HCT116 (cell line): ENCODE measurements around the gene SSX2IP. TPM values are rescaled to one million over a fixed set of nuclear protein-coding genes. Genes with fewer than 3 reads are reported as not detected.

Experiments
- ATAC-seq: fragments of 200-7000 bp; cut with Tn5 transposase; 2 replicates; pipeline ENCODE4 v1.9.1; 2020; ENCODE audit warnings: mild to moderate bottlenecking, moderate library complexity
- BruUV-seq: library from RNA; stranded (reverse); fragments of 400-500 nt; replicated peaks from 2 replicates; lab custom pipeline; 2021; lab: Mats Ljungman, UMichigan
- CTCF ChIA-PET: fragments of 300-600 bp; sonication (Branson Sonifier 250); formaldehyde crosslinking; loops from one replicate; lab custom pipeline; 2021; ENCODE audit warnings: antibody characterized with exemption; lab: Charles Lee
- POLR2A ChIA-PET: fragments of 300-600, 350-600 bp; sonication (Branson Sonifier 250); formaldehyde crosslinking; loops from one replicate; lab custom pipeline; 2021; ENCODE audit warnings: antibody characterized with exemption; lab: Charles Lee
- RAD21 ChIA-PET, 2 experiments: fragments of 300-600 bp; sonication (Branson Sonifier 250); formaldehyde crosslinking; loops; one replicate each; lab custom pipeline; 2023; ENCODE audit warnings: low total read pairs in 2 of 2; ENCODE audit not compliant: uncharacterized antibody in 2 of 2, unreplicated experiment in 2 of 2, low non-redundant PET in 1 of 2; lab: Charles Lee
- DNase-seq: peaks from one replicate; pipeline ENCODE4 v3.0.0-alpha.2; 2010; ENCODE audit warnings: low read depth, low spot score
- H2AFZ ChIP-seq: fragments of 200-600 bp; shearing (Covaris generic), sonication (generic); 2 replicates; pipeline ENCODE4 v1.6.1; 2017; ENCODE audit warnings: low read depth, mixed run types, mixed read lengths, antibody characterized with exemption, low read length; ENCODE audit not compliant: poor library complexity, severe bottlenecking
- H3K27ac ChIP-seq: 2 replicates; pipeline ENCODE4 v1.5.1; 2012; ENCODE audit warnings: low read depth, low read length
- H3K27me3 ChIP-seq: fragments of 200-600 bp; sonication (generic); 2 replicates; pipeline ENCODE4 v1.6.1; 2016; ENCODE audit warnings: mixed run types, low read length, mixed read lengths; ENCODE audit not compliant: insufficient read depth
- H3K36me3 ChIP-seq, 2 experiments: fragments of 200-500 bp in 1 of 2; fragments of 200-600 bp in 1 of 2; sonication (Bioruptor generic) in 1 of 2; sonication (generic) in 1 of 2; 2 replicates each; pipeline versions ENCODE4 v1.5.1 to v1.6.1; 2014 to 2016; ENCODE audit warnings: low read length in 2 of 2, inconsistent platforms in 1 of 2, mixed read lengths in 1 of 2, mixed run types in 1 of 2; ENCODE audit not compliant: insufficient read depth in 2 of 2, control insufficient read depth in 1 of 2
- H3K4me1 ChIP-seq, 2 experiments: fragments of 200-600 bp in 1 of 2; sonication (generic) in 1 of 2; 2 replicates each; pipeline versions ENCODE4 v1.5.1 to v1.6.1; 2012 to 2017; ENCODE audit warnings: low read length in 2 of 2, inconsistent platforms in 1 of 2, mild to moderate bottlenecking in 1 of 2, mixed read lengths in 1 of 2, mixed run types in 1 of 2, moderate library complexity in 1 of 2; ENCODE audit not compliant: insufficient read depth in 2 of 2, control insufficient read depth in 1 of 2
- H3K4me2 ChIP-seq: fragments of 200-600 bp; sonication (generic); 2 replicates; pipeline ENCODE4 v1.6.1; 2017; ENCODE audit warnings: mixed run types, low read length, mixed read lengths
- H3K4me3 ChIP-seq, 2 experiments: fragments of 200-600 bp in 1 of 2; sonication (generic) in 1 of 2; replicated peaks in 1 of 2; 2 replicates each; pipeline ENCODE4 v1.5.1; 2011 to 2016; ENCODE audit warnings: low read length in 2 of 2, control low read depth in 1 of 2, low read depth in 1 of 2, mild to moderate bottlenecking in 1 of 2, mixed read lengths in 1 of 2, mixed run types in 1 of 2
- H3K79me2 ChIP-seq: fragments of 200-600 bp; sonication (generic); 2 replicates; pipeline ENCODE4 v1.6.1; 2017; ENCODE audit warnings: mild to moderate bottlenecking, mixed run types, low read length, moderate library complexity, mixed read lengths; ENCODE audit not compliant: insufficient read depth
- H3K9ac ChIP-seq: fragments of 200-600 bp; sonication (generic); 2 replicates; pipeline ENCODE4 v1.6.1; 2016; ENCODE audit warnings: low read length, mixed read lengths
- H3K9me2 ChIP-seq: fragments of 200-600 bp; sonication (generic), shearing (Covaris generic); 2 replicates; pipeline ENCODE4 v1.6.1; 2017; ENCODE audit warnings: mixed run types, mild to moderate bottlenecking, moderate library complexity; ENCODE audit not compliant: insufficient read depth
- H3K9me3 ChIP-seq, 2 experiments: fragments of 200-500 bp in 1 of 2; fragments of 200-600 bp in 1 of 2; sonication (Bioruptor generic) in 1 of 2; sonication (generic) in 1 of 2; 2 replicates each; pipeline ENCODE4 v1.6.1; 2014 to 2017; ENCODE audit warnings: low read length in 2 of 2, mixed read lengths in 2 of 2, inconsistent platforms in 1 of 2, low read depth in 1 of 2, mild to moderate bottlenecking in 1 of 2, mixed run types in 1 of 2, moderate library complexity in 1 of 2; ENCODE audit not compliant: control insufficient read depth in 1 of 2, insufficient read depth in 1 of 2
- H4K20me1 ChIP-seq: fragments of 200-600 bp; sonication (generic), shearing (Covaris generic); 2 replicates; pipeline ENCODE4 v1.6.1; 2017; ENCODE audit warnings: mixed run types, mild to moderate bottlenecking, moderate library complexity; ENCODE audit not compliant: insufficient read depth
- RAD21 ChIP-seq: IDR thresholded peaks from 2 replicates; pipeline ENCODE4 v1.6.1; 2012; ENCODE audit warnings: low read depth, mild to moderate bottlenecking
- SP1 ChIP-seq: IDR thresholded peaks from 2 replicates; pipeline ENCODE4 v1.6.1; 2012; ENCODE audit warnings: low read depth
- ZFX ChIP-seq: fragments of 450-650 bp; IDR thresholded peaks from 2 replicates; pipeline ENCODE4 v1.6.1; 2017
- intact Hi-C: fragments of 100-400 bp; cut with micrococcal nuclease; formaldehyde crosslinking; loops from 2 replicates; pipeline ENCODE4 v1.10.0; 2022
- total RNA-seq: library from RNA; stranded (reverse); gene quantifications from one replicate; pipeline ENCODE4 v1.2.1, GENCODE V29; 2021; ENCODE audit not compliant: unreplicated experiment
- TF ChIP-seq, protein P1 (sequence below), 3 experiments: fragments of 200-600 bp in 1 of 3; sonication (generic) in 1 of 3; IDR thresholded peaks in 2 of 3; conservative IDR thresholded peaks in 1 of 3; 2 replicates each; pipeline ENCODE4 v1.5.1; 2012 to 2017; ENCODE audit warnings: low read depth in 2 of 3, low read length in 2 of 3, antibody characterized with exemption in 1 of 3, borderline replicate concordance in 1 of 3, control low read depth in 1 of 3, mild to moderate bottlenecking in 1 of 3, mixed read lengths in 1 of 3, mixed run types in 1 of 3, moderate library complexity in 1 of 3; ENCODE audit not compliant: insufficient read depth in 1 of 3

Gene SSX2IP
- total RNA-seq, 1 experiment from 2014 or later = 51.5 TPM

DNA sequence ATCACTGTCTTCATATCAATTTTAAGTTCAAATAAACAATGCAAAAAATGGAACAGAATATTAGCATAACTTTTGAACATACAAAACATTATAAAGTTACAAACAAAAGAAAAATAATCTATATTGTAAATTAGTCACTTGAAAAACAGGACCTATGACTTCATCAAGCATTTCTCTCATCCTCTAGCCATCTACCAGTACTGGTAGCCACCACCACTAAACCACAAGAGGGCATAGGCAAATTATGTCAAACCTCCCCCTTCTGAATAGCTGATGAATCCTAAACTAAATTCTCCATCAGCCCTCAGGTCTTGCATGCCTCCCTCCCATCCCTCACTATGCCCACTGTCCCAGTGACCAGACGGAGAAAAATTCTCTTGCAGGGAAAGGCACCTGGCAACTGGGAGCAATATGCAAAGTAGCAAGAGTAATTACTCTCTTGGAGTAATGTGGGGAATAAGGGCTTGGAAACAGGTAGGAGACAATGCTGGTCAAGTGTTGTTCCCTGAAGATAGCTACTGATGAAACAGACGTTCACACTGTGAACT, 37.1 kb downstream of the SSX2IP start:
- H4K20me1 ChIP-seq = no peaks in the 10 kb centered on the region
- H3K4me3 ChIP-seq = no peak overlapping the region
- POLR2A ChIA-PET = no interaction called here
- H3K27ac ChIP-seq = no peak overlapping the region
- DNase-seq (no peak), ATAC-seq (0 out of 2 replicates have a peak, but pooled peaks have one; percentile 47)
- no TSS peak for BruUV-seq
- intact Hi-C loops = no loop called here
- H3K9me3 ChIP-seq = no peaks in the 10 kb centered on the region
- H3K79me2 ChIP-seq = no peaks in the 10 kb centered on the region
- H3K4me1 ChIP-seq = no peaks in the 10 kb centered on the region
- no peaks in the 10 kb centered on the region for H3K9me2 ChIP-seq
- CTCF ChIA-PET = no interaction called here
- peaks cover 12 to 47% of the 10 kb centered on the region in 2 experiments; a peak in 3 of 4 replicates for H3K36me3 ChIP-seq
- H2AFZ ChIP-seq = no peak overlapping the region
- no peak overlapping the region for H3K4me2 ChIP-seq
- no peak overlapping the region for H3K9ac ChIP-seq
- TF ChIP-seq, protein P1, sequence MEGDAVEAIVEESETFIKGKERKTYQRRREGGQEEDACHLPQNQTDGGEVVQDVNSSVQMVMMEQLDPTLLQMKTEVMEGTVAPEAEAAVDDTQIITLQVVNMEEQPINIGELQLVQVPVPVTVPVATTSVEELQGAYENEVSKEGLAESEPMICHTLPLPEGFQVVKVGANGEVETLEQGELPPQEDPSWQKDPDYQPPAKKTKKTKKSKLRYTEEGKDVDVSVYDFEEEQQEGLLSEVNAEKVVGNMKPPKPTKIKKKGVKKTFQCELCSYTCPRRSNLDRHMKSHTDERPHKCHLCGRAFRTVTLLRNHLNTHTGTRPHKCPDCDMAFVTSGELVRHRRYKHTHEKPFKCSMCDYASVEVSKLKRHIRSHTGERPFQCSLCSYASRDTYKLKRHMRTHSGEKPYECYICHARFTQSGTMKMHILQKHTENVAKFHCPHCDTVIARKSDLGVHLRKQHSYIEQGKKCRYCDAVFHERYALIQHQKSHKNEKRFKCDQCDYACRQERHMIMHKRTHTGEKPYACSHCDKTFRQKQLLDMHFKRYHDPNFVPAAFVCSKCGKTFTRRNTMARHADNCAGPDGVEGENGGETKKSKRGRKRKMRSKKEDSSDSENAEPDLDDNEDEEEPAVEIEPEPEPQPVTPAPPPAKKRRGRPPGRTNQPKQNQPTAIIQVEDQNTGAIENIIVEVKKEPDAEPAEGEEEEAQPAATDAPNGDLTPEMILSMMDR (IDR thresholded peaks at IDR 0.05 in 2 of 3, conservative IDR thresholded peaks at IDR 0.05 in 1 of 3; ENCODE audit: borderline replicate concordance in 1 of 3, insufficient read depth in 1 of 3, low read depth in 2 of 3, low read length in 2 of 3) = 0 out of 6 replicates have a peak, but pooled peaks of 2 of the 3 experiments have one; percentile 7 to 12
- TF ChIP-seq RAD21 = peak; percentile 17; the same call in 1 of the 2 replicates
- no peak for TF ChIP-seq ZFX
- H3K27me3 ChIP-seq = no peaks in the 10 kb centered on the region
- RAD21 ChIA-PET = no interaction called here

DNA sequence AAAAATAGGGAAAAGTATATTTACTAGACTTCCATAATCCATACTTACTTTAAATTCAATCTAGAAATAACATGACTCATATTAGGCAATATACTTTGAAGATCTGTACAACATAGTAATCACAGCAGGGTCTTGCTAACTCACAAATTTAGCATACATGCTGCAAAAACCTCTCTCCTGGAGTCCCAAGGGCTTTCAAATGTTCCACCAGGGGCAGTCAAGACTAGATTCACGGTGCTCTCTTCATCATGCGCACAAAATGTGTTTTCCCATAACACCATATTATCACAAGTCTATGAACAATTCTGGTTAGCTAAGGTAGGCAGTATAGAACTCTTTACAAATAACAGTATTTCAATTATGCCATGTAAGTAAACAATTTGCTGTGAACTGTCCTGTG, 45.8 kb downstream of the SSX2IP start:
- H3K79me2 ChIP-seq = no peaks in the 10 kb centered on the region
- H3K27me3 ChIP-seq = no peaks in the 10 kb centered on the region
- TF ChIP-seq SP1 = no peak
- TF ChIP-seq, protein P1 (IDR thresholded peaks at IDR 0.05 in 2 of 3, conservative IDR thresholded peaks at IDR 0.05 in 1 of 3; ENCODE audit: borderline replicate concordance in 1 of 3, insufficient read depth in 1 of 3, low read depth in 2 of 3, low read length in 2 of 3) = peak in 2 of 3 experiments; percentile 23 to 30; a peak in 3 of 6 replicates
- no peak overlapping the region for H3K4me2 ChIP-seq
- intact Hi-C loops = no loop called here
- H3K9me2 ChIP-seq = no peaks in the 10 kb centered on the region
- BruUV-seq = no TSS peak
- no peak overlapping the region for H3K27ac ChIP-seq
- ChIA-PET RAD21 (no interaction called here), CTCF (no interaction called here), POLR2A (no interaction called here)
- ATAC-seq (no peak), DNase-seq (no peak)
- H4K20me1 ChIP-seq = no peaks in the 10 kb centered on the region
- H2AFZ ChIP-seq = no peak overlapping the region
- no peaks in the 10 kb centered on the region for H3K9me3 ChIP-seq
- H3K9ac ChIP-seq = no peak overlapping the region
- no peak overlapping the region for H3K4me3 ChIP-seq
- H3K4me1 ChIP-seq = no peaks in the 10 kb centered on the region
- H3K36me3 ChIP-seq = peaks cover 11 to 14% of the 10 kb centered on the region in 2 experiments; a peak in 2 of 4 replicates
